Measurements from ENCODE around the gene CNIH3. TPM values are rescaled to one million over a fixed set of nuclear protein-coding genes. Genes with fewer than 3 reads are reported as not detected.

The CNIH3 gene
- total RNA-seq, 1 donor from 2014 or later, result 2.5 TPM

- peaks cover 26% of the 10 kb centered on the region for H3K4me1 ChIP-seq
- H3K36me3 Mint-ChIP-seq, result no peaks in the 10 kb centered on the region
These were observed 152.9 kb downstream of the CNIH3 start for GRCh38 chr1:224768971-224769370.

DNA sequence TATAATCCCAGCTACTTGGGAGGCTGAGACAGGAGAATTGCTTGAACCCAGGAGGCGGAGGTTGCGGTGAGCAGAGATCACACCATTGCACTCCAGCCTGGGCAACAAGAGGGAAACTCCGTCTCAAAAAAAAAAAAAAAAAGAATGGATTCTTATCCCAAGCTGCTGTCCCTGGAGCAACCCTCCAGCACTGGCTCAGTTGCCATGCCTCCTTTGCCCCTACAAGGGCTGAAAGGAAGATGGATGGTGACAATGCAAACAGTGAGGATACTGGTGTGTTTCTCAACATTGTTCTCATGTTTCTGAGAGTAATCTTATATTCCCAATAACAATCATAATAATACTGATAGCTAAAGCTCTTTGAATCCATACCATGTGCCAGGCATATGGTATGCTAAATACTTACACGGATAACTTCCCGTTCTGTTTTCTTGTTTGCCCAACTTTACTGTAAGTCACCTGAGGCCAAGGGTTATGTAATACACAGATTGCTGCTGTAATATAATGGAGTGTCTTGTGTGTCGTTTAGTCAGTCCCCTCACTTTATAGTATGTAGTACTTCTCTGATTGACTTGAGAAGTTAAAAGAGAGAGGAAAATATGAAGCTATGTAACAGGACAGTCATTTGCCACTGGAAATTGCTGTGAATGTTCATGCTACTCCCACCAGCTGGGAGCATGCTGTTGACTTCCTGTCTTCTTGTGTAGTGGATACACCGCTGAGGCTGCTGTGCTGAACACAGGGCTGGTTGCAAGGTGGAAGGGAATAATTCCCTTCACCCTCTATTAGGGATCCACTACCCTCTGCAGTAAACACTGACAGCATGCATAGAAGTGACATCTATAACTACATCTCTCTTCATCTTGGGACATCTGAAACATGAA is 153.6 kb downstream of the CNIH3 start:
- H3F3A ChIP-seq (ENCODE audit: low read depth), result no peaks in the 10 kb centered on the region
- peaks cover 24% of the 10 kb centered on the region for H3K4me1 Mint-ChIP-seq
- H3K27ac Mint-ChIP-seq, result no peak overlapping the region
- H2AFZ ChIP-seq (replicated peaks), result no peak overlapping the region
- no peaks in the 10 kb centered on the region for H3K9me3 Mint-ChIP-seq
- no peaks in the 10 kb centered on the region for H3K36me3 Mint-ChIP-seq
- H3K27me3 Mint-ChIP-seq (ENCODE audit: insufficient read depth, low read depth), result no peaks in the 10 kb centered on the region
- TF ChIP-seq CTCF (IDR thresholded peaks at IDR 0.05) (no peak), EZH2 (IDR thresholded peaks at IDR 0.05) (no peak), EZH2phosphoT487 (IDR thresholded peaks at IDR 0.05) (no peak)
- no peak overlapping the region for H3K27ac ChIP-seq
- no peak overlapping the region for H3K9ac ChIP-seq
- peaks cover 26% of the 10 kb centered on the region for H3K4me1 ChIP-seq
- no peaks in the 10 kb centered on the region for H4K20me1 ChIP-seq (ENCODE audit: low read depth)
- no peak for DNase-seq (ENCODE audit: low spot score)
- no peak overlapping the region for H3K4me3 ChIP-seq
- no peaks in the 10 kb centered on the region for H3K79me2 ChIP-seq (ENCODE audit: low read depth)
- H3K9me3 ChIP-seq (ENCODE audit: low read depth), result no peaks in the 10 kb centered on the region
- no peak overlapping the region for H3K4me3 Mint-ChIP-seq
- H3K27me3 ChIP-seq, result no peaks in the 10 kb centered on the region
- no peaks in the 10 kb centered on the region for H3K36me3 ChIP-seq
- no peak overlapping the region for H3K4me2 ChIP-seq

More at GRCh38 chr1:224768971-224769370, 152.9 kb downstream of the CNIH3 start:
- Histone ChIP-seq H3K4me3 (no peak overlapping the region), H3K27me3 (no peaks in the 10 kb centered on the region), H3K27ac (no peak overlapping the region), H3K36me3 (no peaks in the 10 kb centered on the region), H3K9ac (no peak overlapping the region), H4K20me1 (ENCODE audit: low read depth) (no peaks in the 10 kb centered on the region), H3K9me3 (ENCODE audit: low read depth) (no peaks in the 10 kb centered on the region), H2AFZ (replicated peaks) (no peak overlapping the region), H3K79me2 (ENCODE audit: low read depth) (no peaks in the 10 kb centered on the region), H3K4me2 (no peak overlapping the region), H3F3A (ENCODE audit: low read depth) (no peaks in the 10 kb centered on the region)
- no peaks in the 10 kb centered on the region for H3K9me3 Mint-ChIP-seq
- no peaks in the 10 kb centered on the region for H3K27me3 Mint-ChIP-seq (ENCODE audit: insufficient read depth, low read depth)
- no peak for DNase-seq (ENCODE audit: low spot score)
- H3K4me3 Mint-ChIP-seq, result no peak overlapping the region
- TF ChIP-seq EZH2 (IDR thresholded peaks at IDR 0.05) (no peak), EZH2phosphoT487 (IDR thresholded peaks at IDR 0.05) (no peak), CTCF (IDR thresholded peaks at IDR 0.05) (no peak)
- H3K4me1 Mint-ChIP-seq, result peaks cover 24% of the 10 kb centered on the region
- no peak overlapping the region for H3K27ac Mint-ChIP-seq

DNA sequence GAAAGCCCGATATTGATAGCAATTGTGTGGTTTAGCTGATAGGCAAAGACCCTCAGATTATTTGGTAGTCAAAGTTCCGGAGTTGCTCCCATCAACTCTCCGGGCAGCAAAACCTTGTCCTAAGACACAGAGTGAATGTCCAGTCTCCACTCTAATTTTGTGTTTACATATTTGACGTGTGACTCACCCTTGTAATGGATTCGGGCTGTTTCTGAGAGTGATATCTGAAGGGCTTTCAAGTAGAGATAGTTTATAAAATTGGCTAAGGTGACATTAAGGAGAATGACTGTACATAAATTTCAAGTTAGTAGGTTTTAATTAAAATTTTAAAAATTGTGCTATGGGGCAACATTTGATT is 154.2 kb downstream of the CNIH3 start:
- no peak overlapping the region for H3K27ac Mint-ChIP-seq
- H4K20me1 ChIP-seq (ENCODE audit: low read depth), result no peaks in the 10 kb centered on the region
- no peaks in the 10 kb centered on the region for H3K36me3 Mint-ChIP-seq
- no peaks in the 10 kb centered on the region for H3K9me3 ChIP-seq (ENCODE audit: low read depth)
- no peak overlapping the region for H3K27ac ChIP-seq
- no peaks in the 10 kb centered on the region for H3F3A ChIP-seq (ENCODE audit: low read depth)
- no peak overlapping the region for H3K4me3 Mint-ChIP-seq
- no peaks in the 10 kb centered on the region for H3K36me3 ChIP-seq
- H3K27me3 ChIP-seq, result no peaks in the 10 kb centered on the region
- no peaks in the 10 kb centered on the region for H3K27me3 Mint-ChIP-seq (ENCODE audit: insufficient read depth, low read depth)
- DNase-seq (ENCODE audit: low spot score), result no peak
- H3K79me2 ChIP-seq (ENCODE audit: low read depth), result no peaks in the 10 kb centered on the region
- TF ChIP-seq EZH2phosphoT487 (IDR thresholded peaks at IDR 0.05) (no peak), CTCF (IDR thresholded peaks at IDR 0.05) (no peak), EZH2 (IDR thresholded peaks at IDR 0.05) (no peak)
- peak overlapping the region; percentile 52 for H3K4me2 ChIP-seq
- peaks cover 24% of the 10 kb centered on the region for H3K4me1 Mint-ChIP-seq
- no peaks in the 10 kb centered on the region for H3K9me3 Mint-ChIP-seq
- H3K4me3 ChIP-seq, result no peak overlapping the region
- no peak overlapping the region for H2AFZ ChIP-seq (replicated peaks)
- H3K4me1 ChIP-seq, result peaks cover 26% of the 10 kb centered on the region
- no peak overlapping the region for H3K9ac ChIP-seq
